Measurements from ENCODE around the gene LRRC27.

The LRRC27 gene

DNA sequence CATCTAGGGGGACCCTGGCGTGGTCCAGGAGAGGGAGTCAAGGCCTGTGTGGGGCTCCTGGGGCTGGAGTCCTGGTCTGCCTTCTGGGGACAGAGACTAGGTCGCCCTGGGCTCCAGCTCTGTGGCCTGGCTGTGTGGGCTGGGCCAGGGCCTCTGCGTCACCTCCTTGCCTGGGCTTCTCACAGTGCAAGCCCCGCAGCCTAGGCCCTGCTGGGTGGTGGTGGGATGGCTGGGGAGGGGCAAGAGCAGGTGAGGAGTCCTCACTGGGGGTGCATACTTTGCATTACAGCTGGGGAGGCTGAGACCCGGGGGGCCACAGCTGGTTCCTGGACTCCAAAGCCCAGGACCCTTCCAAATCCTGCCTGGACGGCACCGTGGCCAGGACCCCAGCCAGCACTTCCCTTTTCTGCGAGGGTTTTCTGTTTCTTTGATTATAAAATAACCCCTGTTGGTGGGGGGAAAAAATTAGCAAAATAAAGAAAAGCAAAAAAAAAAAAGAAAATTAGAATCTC is 88.5 kb downstream of the LRRC27 start:
- TF ChIP-seq PPARA (CRISPR knock-in tag; IDR thresholded peaks at IDR 0.05; ENCODE audit: borderline replicate concordance) (no peak), GLIS3 (CRISPR knock-in tag; IDR thresholded peaks at IDR 0.05) (no peak), ZFP3 (CRISPR knock-in tag; IDR thresholded peaks at IDR 0.05) (no peak), TCF4 (CRISPR knock-in tag; IDR thresholded peaks at IDR 0.05; ENCODE audit: borderline replicate concordance) (no peak), ZNF565 (CRISPR knock-in tag; conservative IDR thresholded peaks at IDR 0.05; ENCODE audit: low read depth) (no peak), ZFP30 (CRISPR knock-in tag; IDR thresholded peaks at IDR 0.05) (no peak), ARNTL (CRISPR knock-in tag; IDR thresholded peaks at IDR 0.05; ENCODE audit: borderline replicate concordance, low read depth) (no peak), ISL1 (CRISPR knock-in tag; IDR thresholded peaks at IDR 0.05) (no peak), OSR1 (CRISPR knock-in tag; IDR thresholded peaks at IDR 0.05) (no peak), ESRRG (CRISPR knock-in tag; IDR thresholded peaks at IDR 0.05) (no peak)
- TF ChIP-seq, protein P1, sequence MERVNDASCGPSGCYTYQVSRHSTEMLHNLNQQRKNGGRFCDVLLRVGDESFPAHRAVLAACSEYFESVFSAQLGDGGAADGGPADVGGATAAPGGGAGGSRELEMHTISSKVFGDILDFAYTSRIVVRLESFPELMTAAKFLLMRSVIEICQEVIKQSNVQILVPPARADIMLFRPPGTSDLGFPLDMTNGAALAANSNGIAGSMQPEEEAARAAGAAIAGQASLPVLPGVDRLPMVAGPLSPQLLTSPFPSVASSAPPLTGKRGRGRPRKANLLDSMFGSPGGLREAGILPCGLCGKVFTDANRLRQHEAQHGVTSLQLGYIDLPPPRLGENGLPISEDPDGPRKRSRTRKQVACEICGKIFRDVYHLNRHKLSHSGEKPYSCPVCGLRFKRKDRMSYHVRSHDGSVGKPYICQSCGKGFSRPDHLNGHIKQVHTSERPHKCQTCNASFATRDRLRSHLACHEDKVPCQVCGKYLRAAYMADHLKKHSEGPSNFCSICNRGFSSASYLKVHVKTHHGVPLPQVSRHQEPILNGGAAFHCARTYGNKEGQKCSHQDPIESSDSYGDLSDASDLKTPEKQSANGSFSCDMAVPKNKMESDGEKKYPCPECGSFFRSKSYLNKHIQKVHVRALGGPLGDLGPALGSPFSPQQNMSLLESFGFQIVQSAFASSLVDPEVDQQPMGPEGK (CRISPR knock-in tag; IDR thresholded peaks at IDR 0.05; ENCODE audit: borderline replicate concordance): no peak
- no peak for ATAC-seq

DNA sequence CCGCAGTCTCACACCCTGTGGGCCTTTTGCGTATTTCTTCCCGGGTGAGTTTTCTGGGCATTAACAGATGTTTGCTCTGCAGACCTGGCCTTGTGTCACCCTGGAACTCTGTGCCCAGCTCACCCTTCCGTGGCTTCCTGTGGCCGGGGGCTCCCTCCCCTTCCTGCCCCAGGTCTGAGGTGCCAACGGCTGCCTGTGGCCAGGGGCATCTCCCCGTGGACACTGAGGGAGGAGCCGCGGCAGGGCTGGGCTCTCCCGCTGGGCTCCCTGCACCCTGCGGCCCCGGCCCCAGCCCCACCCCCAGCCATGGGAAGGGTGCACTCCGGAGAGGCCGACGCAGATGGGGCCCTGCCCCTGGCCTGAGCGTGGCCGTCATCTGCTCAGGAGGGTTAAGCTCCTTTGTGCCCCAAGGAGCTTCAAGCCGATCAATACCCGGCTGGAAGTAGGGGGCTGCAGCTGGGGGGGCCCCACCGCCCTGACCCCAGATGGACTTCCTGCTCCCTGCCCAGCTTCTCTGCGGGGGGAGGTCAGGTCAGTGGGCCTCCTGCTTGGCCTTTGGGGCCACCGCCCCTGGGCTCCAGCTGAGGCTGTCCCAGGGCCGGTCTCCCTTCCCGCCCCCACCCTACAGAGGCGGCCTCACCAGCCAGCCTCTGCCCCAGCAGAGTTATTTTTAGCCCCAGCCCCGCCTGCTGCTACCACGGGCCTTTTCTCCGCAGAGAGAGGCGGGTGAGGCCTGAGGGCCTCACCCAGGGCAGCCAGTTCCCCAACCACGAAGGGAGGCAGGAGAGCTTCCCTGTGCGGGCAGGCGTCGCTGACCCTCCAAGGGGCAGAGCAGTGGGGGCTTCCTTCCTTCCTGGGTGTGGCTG is 89.2 kb downstream of the LRRC27 start:
- TF ChIP-seq, protein P2, sequence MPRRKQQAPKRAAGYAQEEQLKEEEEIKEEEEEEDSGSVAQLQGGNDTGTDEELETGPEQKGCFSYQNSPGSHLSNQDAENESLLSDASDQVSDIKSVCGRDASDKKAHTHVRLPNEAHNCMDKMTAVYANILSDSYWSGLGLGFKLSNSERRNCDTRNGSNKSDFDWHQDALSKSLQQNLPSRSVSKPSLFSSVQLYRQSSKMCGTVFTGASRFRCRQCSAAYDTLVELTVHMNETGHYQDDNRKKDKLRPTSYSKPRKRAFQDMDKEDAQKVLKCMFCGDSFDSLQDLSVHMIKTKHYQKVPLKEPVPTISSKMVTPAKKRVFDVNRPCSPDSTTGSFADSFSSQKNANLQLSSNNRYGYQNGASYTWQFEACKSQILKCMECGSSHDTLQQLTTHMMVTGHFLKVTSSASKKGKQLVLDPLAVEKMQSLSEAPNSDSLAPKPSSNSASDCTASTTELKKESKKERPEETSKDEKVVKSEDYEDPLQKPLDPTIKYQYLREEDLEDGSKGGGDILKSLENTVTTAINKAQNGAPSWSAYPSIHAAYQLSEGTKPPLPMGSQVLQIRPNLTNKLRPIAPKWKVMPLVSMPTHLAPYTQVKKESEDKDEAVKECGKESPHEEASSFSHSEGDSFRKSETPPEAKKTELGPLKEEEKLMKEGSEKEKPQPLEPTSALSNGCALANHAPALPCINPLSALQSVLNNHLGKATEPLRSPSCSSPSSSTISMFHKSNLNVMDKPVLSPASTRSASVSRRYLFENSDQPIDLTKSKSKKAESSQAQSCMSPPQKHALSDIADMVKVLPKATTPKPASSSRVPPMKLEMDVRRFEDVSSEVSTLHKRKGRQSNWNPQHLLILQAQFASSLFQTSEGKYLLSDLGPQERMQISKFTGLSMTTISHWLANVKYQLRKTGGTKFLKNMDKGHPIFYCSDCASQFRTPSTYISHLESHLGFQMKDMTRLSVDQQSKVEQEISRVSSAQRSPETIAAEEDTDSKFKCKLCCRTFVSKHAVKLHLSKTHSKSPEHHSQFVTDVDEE (CRISPR knock-in tag; IDR thresholded peaks at IDR 0.05): no peak
- ATAC-seq: peak; percentile 86

DNA sequence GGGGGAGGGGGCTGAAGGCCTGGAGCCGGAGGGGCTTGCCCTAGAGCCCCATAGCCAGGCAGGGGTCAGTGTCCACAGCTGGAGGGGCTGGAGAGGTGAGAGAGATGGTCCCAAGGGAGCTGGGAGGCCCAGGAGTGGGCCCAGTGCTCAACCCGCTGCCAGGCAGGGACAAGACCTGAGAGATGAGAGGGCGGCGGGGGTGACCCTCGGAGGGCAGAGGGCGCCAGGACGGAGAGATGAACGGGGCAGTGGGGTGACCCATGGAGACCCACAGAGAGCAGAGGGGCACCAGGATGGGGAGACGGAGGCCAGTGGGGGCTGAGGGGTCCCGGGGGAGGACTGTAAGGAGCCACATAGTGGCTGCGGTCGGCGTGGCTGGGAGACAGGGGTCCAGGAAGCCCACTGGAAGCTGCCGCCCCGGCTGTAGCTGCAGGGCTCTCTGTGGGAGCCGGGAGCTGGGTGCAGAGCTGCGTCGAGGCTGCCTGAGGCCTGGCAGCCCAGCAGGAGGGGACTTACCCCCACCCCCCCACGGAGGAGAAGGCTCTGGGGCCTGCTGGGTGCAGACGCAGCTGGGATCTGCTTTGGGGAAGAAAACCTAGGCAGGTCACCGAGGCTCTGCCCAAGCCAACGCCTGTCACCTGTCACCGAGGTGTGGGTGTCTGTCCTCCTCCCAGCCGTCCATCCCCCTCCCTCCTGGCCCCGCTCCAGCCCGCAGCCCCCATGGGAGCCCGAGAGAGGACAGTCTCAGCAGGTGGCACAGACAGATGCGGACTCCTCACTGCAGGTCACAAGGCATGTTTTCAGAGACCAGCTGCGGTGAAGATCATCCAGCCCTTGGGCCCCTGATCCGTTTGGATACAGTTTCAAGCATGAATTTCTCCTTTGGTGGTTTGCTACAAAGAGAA is 90.1 kb downstream of the LRRC27 start:
- ATAC-seq: no peak; the same call in 2 of the 3 replicates
- TF ChIP-seq, protein P2 (CRISPR knock-in tag; IDR thresholded peaks at IDR 0.05): no peak
- TF ChIP-seq SNAI2 (CRISPR knock-in tag; IDR thresholded peaks at IDR 0.05) (no peak), TCF4 (CRISPR knock-in tag; IDR thresholded peaks at IDR 0.05; ENCODE audit: borderline replicate concordance) (no peak), ZFP30 (CRISPR knock-in tag; IDR thresholded peaks at IDR 0.05) (no peak), GLIS3 (CRISPR knock-in tag; IDR thresholded peaks at IDR 0.05) (no peak), BACH2 (CRISPR knock-in tag; IDR thresholded peaks at IDR 0.05; ENCODE audit: borderline replicate concordance) (no peak)
- TF ChIP-seq, protein P3, sequence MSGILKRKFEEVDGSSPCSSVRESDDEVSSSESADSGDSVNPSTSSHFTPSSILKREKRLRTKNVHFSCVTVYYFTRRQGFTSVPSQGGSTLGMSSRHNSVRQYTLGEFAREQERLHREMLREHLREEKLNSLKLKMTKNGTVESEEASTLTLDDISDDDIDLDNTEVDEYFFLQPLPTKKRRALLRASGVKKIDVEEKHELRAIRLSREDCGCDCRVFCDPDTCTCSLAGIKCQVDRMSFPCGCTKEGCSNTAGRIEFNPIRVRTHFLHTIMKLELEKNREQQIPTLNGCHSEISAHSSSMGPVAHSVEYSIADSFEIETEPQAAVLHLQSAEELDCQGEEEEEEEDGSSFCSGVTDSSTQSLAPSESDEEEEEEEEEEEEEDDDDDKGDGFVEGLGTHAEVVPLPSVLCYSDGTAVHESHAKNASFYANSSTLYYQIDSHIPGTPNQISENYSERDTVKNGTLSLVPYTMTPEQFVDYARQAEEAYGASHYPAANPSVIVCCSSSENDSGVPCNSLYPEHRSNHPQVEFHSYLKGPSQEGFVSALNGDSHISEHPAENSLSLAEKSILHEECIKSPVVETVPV (CRISPR knock-in tag; IDR thresholded peaks at IDR 0.05): no peak
